RWPE1 (cell line): ENCODE data around the gene KIF3B.
"Not testable (repeated sequence)": the region's sequence is repeated elsewhere in the genome, so short reads cannot be mapped to it uniquely, and the experiment has no call there.

Experiments used
- CTCF ChIA-PET: fragments of 350-600 bp; sonication (Branson Sonifier 250); formaldehyde crosslinking; extraction: SDS; loops from one replicate; lab custom pipeline; 2021; lab: Yijun Ruan, JAX
- POLR2A ChIA-PET: fragments of 400-600 bp; formaldehyde crosslinking; extraction: SDS; loops from one replicate; lab custom pipeline; 2020; ENCODE audit warnings: antibody characterized with exemption; ENCODE audit not compliant: low non-redundant PET; lab: Yijun Ruan, JAX
- DNase-seq: peaks from one replicate; pipeline ENCODE4 v3.0.0; 2012; ENCODE audit warnings: low spot score
- H3K27ac ChIP-seq: fragments of 450-650 bp; 2 replicates; pipeline ENCODE4 v1.5.1; 2017
- CTCF ChIP-seq: fragments of 450-650 bp; conservative IDR thresholded peaks from 2 replicates; pipeline ENCODE4 v1.5.1; 2017; ENCODE audit warnings: low read depth, mild to moderate bottlenecking

KIF3B gene

GRCh38 chr20:32366380-32366779 lies 88.9 kb downstream of the KIF3B start:
- POLR2A ChIA-PET = no interaction called here
- CTCF ChIA-PET = no interaction called here
- TF ChIP-seq CTCF = no peak
- no peak for DNase-seq
- no peak overlapping the region for H3K27ac ChIP-seq

- POLR2A ChIA-PET = no interaction called here
- no peak for DNase-seq
- CTCF ChIA-PET = no interaction called here
- no peak for TF ChIP-seq CTCF
- H3K27ac ChIP-seq = no peak overlapping the region
Measured at GRCh38 chr20:32368323-32368722, 90.9 kb downstream of the KIF3B start.

GRCh38 chr20:32368925-32369324 lies 91.5 kb downstream of the KIF3B start:
- no peak for TF ChIP-seq CTCF
- no peak overlapping the region for H3K27ac ChIP-seq
- DNase-seq = no peak
- POLR2A ChIA-PET = no interaction called here
- CTCF ChIA-PET = interaction anchor here (0.6 kb wide), 1 partner anchor 135 kb away, joined by 3 read pairs; no protein-coding TSS in a partner anchor

- no peak for TF ChIP-seq CTCF
- no peak overlapping the region for H3K27ac ChIP-seq
- ChIA-PET CTCF (interaction anchor here (0.9 kb wide), 1 partner anchor 34 kb away, joined by 3 read pairs; no protein-coding TSS in a partner anchor), POLR2A (interaction anchor here (0.6 kb wide), 1 partner anchor 26 kb away, joined by 12 read pairs; no protein-coding TSS in a partner anchor)
- DNase-seq = no peak
Measured at GRCh38 chr20:32370897-32371296, 93.4 kb downstream of the KIF3B start.

GRCh38 chr20:32378461-32378860 lies 101.0 kb downstream of the KIF3B start:
- POLR2A ChIA-PET = no interaction called here
- CTCF ChIA-PET = no interaction called here
- no peak for DNase-seq
- TF ChIP-seq CTCF = no peak
- peak overlapping the region; percentile 33; the same call in 1 of the 2 replicates for H3K27ac ChIP-seq

- CTCF ChIA-PET = interaction anchor here (0.6 to 1.2 kb wide), 3 partner anchors 12 to 43 kb away, joined by 3 to 9 read pairs (median 4); no protein-coding TSS in a partner anchor
- POLR2A ChIA-PET = not testable (repeated sequence)
Measured at GRCh38 chr20:32380037-32380436, 102.6 kb downstream of the KIF3B start.

GRCh38 chr20:32380745-32381144 lies 103.3 kb downstream of the KIF3B start:
- no peak overlapping the region for H3K27ac ChIP-seq
- CTCF ChIA-PET = interaction anchor here (0.6 kb wide), 1 partner anchor 24 kb away, joined by 3 read pairs; no protein-coding TSS in a partner anchor
- no peak for TF ChIP-seq CTCF
- POLR2A ChIA-PET = no interaction called here
- DNase-seq = no peak

More at GRCh38 chr20:32380037-32380436, 102.6 kb downstream of the KIF3B start:
- not testable (repeated sequence) for DNase-seq, H3K27ac ChIP-seq
